Effector CD4-positive, alpha-beta T cell (primary cell): Measurements from ENCODE around the gene CDKL4.
"Not testable (repeated sequence)": the region's sequence is repeated elsewhere in the genome, so short reads cannot be mapped to it uniquely, and the experiment has no call there.

Experiments
- DNase-seq: peaks from one replicate; pipeline ENCODE4 v3.0.0-alpha.2; 2020

The CDKL4 gene

DNA sequence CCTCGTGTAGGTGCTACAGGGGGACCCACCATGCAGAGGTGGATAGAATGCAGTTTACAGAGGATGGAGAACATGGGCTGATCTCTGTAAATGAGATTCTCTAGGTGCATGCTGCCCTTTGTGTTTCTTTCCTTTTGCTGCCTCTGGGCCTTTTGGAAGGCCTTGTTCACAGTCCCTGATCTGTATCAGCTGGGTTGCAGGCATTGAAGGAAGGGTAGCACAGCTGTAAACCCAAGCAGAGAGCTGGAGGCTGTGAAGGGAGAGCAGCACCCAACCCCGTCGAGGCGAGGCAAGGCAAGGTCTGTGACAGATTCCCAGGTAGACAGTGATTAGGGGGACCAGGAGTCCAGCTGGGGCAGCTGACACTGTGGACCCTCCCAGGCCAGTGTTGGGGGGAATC, 66.8 kb downstream of the CDKL4 start:
- no peak for DNase-seq

DNA sequence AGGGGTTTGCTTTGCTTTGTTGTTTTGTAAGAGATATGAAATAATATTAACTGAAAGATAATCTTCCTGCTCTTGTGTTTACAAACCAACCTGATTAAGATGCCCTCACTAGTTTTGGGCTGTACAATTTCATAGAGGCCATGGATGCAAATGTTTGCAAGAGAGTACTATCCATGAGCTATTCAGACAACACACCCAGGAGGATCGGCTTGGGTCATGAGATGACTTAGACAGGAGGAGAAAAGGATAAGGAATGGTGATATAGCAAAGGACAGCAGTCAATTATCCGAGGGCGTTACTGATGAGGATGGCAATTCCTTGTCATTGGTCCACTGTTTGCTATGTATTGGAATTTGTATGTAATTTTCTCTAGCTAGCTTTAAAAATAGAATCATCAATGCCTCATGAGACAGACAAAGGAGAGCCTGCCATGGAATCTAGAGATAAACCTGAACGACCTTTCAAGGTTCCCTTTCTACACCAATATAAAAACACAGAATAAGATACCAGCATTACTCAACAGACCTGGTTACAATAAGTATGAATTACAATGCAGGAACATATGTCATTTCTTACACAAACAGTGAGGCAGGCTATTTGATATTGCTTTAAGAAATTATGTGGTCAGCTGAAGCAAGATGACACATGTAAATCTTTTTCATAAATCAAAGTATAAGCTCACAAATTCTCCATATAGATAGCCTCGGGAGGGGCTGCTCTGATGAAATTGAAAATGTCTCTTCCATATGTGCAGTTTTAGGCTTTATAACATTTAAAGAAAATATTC, 68.6 kb downstream of the CDKL4 start:
- no peak for DNase-seq

DNA sequence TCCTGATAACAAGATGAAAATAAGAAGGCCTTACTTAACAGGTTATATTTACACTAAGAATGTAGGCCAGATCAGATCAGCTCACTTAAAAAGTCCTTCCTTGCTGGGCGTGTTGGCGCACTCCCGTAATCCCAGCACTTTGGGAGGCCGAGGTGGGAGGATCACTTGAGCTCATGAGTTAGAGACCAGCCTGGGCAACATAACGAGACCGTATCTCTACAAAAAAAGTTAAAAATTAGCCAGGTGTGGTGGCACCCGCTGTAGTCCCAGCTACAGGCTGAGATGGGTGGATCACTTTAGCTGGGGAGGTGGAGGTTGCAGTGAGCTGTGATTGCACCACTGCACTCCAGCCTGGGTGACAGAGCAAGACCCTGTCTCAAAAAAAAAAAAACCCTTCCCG, 69.7 kb downstream of the CDKL4 start:
- no peak for DNase-seq

DNA sequence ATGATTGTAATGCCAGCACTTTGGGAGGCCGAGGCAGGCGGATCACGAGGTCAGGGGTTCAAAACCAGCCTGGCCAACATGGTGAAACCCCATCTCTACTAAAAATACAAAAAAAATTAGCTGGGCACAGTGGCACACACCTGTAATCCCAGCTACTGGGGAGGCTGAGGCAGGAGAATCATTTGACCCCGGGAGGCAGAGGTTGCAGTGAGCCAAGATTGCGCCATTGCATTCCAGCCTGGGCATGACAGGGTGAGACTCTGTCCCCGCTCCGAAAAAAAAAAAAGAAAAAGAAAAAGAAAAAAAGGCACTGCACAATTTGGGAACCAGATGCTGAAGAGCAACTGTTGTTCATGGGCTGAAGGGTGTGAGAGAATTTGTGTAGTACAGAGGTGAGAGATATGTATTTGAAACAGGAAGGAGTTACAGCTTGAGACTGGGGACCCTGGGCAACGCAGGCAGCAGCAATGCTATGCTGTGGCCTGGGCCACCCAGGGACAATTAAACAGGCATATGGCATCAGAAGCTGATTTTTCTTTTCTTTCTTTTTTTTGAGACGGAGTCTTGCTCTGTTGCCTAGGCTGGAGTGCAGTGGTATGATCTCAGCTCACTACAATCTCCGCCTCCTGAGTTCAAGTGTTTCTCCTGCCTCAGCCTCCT, 71.6 kb downstream of the CDKL4 start:
- DNase-seq, result not testable (repeated sequence)

DNA sequence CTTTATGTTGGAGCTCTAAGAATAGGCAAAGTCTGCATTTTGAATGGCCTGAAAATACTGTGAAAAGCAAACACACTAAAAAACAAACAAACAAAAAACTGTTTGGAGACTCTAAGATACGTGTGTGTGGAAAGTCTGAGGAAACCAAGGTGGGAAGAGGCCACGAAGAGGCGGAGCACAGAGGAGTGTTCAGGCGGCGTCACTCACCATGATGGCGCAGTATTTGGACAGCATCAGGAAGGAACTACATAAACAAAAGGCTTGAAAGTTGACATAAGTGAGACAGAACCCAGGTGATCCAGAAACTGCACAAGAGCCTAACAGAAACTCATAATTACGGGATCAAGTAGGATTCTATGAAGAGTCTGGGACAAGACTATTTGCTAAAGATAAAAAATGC, 72.1 kb downstream of the CDKL4 start:
- no peak for DNase-seq

DNA sequence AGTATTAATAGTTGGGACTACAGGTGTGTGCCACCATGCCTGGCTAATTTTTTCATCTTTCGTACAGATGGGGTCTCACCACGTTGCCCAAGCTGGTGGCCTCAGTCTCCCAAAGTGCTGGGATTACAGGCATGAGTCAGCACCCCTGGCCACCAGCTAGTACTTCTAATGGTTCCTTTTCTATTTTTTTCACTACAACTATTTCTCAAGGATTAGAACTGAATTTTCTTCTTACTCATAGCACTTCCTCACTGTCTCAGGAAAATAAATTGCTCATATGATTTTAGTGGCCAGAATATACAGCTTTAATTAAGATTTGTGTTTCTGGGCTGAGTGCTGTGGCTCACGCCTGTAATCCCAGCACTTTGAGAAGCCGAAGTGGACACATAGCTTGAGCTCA, 79.7 kb downstream of the CDKL4 start:
- no peak for DNase-seq

DNA sequence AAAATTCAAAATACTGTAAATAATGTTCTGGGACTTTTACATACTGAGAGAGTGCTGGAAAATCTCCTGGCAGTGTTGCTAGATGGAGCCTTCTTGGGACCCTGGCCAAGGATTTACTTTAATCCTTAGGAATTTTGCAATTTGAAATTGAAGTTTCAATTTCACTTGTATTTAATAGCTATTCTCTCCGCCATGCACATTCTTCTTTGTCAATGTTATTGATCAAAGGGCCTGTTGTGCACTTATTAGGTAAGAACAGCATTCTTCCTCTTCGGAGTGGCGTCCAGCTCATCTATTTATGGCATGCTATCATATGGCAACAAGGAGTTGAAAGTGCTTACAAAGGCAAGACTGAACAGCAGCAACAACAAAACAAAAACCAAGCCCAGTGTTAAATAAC, 82.8 kb downstream of the CDKL4 start:
- no peak for DNase-seq

DNA sequence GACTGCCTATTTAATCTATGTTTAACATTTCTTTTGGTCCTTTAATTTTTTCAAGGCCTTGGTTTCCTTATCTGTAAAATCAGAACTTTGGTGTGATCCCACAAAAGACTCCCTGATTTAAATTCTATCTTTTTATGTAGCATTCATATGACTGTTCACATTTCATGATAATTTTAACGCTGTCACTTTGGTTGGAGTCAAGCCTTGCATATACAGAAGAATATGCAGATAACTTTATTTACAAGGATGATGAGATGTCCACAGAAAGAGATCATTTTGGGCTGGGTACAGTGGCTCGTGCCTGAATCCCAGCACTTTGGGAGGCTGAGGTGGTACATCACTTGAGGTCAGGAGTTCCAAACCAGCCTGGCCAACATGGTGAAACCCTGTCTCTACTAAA, 84.5 kb downstream of the CDKL4 start:
- DNase-seq, result no peak

DNA sequence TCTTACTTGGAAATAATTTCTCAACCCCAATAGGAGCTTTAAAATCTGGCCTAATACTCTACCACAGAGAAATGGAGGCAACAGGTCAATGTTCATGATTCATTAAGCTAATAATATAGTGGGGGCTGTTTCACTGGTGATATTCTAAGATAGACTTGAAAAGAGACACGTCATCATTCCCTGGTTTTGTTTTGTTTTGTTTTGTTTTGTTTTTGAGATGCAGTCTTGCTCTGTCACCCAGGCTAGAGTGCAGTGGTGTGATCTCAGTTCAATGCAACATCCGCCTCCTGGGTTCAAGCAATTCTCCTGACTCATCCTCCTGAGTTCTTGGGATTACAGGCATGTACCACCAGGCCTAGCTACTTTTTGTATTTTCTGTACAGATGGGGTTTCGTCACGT, 85.4 kb downstream of the CDKL4 start:
- no peak for DNase-seq

DNA sequence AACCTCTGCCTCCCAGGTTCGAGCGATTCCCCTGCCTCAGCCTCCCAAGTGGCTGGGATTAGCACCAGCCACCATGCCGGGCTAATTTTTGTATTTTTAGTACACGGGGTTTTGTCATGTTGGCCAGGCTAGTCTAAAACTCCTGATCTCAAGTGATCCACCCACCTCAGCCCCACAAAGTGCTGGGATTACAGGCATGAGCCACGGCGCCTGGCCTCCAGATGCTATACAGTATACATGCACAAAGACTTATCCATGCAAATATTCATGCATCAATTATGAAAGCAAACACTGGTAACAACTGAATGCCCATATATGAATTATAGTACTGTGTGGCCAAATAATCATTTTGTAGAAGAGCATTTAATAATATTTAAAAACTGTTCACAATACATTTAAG, 86.9 kb downstream of the CDKL4 start:
- DNase-seq, result no peak

DNA sequence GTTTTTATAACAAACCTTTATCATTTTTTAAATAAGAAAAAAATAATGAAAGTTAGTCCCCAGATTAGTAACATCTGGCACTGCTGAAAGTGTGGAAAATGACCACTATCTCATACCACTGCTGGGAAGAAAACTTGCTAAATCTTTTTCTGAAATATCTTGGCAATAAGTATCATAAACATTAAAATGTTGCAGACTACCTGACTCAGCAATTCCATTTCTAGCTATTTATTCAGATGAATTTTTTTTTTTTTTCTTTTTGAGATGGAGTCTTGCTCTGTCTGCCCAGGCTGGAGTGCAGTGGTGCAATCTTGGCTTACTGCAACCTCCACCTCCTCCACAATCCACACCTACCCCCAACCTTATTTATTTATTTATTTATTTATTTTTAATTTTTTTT, 87.7 kb downstream of the CDKL4 start:
- no peak for DNase-seq

DNA sequence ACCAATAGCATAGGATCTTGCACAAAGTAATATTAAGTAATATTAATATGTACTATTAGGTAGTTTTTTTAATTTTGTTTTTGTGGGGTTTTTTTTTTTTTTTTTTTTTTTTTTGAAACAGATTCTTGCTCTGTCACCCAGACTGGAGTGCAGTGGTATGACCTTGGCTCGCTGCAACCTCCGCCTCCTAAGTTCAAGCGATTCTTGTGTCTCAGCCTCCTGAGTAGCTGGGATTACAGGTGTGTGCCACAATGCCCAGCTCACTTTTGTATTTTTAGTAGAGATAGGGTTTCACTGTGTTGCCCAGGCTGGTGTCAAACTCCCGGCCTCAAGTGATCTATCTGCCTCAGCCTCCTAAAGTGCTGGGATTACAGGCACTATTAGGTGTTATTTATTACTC, 88.2 kb downstream of the CDKL4 start:
- DNase-seq, result not testable (repeated sequence)

DNA sequence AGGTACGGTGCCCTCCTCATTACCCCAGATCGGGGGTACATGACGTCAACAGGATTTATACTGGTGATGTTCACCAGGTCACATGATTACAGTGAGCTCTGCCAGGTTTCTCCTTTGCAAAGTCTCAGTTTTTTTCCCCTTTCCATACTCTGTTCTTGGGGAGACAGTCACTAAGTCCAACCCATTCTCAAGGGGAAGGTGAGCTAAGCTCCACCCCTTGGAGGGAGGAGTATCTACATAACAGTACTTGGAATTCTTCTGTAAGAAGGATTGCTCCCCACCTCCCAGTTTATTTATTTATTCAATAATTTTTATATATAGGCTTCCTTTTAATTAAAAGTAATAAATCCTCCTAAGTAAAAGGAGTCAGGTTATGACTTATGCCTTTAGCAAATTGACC, 88.8 kb downstream of the CDKL4 start:
- DNase-seq, result no peak

DNA sequence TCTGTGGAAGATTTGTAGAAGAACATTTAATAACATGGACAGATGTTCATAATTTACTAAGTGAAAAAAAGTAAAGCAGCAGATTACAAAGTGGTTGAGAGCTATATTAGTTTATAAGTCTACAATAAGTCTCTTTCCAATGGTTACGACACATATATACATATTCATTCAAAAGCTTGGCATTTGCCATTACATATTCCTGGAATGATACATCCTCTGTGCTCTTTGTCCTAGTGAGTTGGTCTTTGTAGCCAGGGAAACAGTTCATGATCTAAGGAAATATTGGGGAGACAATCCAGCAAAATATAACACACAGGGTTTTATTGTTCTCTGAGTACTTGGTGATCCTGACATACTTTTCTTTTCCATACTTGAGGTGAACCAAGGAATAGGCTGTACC, 90.5 kb downstream of the CDKL4 start:
- DNase-seq, result no peak

DNA sequence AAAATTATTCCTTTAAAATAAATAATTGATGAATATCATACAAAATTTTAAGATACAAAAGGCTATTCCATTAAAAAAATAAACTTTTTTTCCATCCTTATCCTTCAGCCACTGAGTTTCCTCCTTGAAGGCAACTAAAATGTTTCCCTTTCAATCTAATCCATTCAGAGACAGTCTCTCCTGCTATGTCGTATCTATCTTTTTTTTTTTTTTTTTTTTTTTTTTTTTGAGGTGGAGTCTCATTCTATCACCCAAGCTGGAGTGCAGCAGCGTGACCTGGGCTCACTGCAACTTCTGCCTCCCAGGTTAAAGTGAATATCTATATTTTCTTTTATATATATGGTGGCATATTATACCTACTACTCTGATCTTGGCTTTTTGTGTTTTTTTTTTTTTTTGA, 91.3 kb downstream of the CDKL4 start:
- no peak for DNase-seq

DNA sequence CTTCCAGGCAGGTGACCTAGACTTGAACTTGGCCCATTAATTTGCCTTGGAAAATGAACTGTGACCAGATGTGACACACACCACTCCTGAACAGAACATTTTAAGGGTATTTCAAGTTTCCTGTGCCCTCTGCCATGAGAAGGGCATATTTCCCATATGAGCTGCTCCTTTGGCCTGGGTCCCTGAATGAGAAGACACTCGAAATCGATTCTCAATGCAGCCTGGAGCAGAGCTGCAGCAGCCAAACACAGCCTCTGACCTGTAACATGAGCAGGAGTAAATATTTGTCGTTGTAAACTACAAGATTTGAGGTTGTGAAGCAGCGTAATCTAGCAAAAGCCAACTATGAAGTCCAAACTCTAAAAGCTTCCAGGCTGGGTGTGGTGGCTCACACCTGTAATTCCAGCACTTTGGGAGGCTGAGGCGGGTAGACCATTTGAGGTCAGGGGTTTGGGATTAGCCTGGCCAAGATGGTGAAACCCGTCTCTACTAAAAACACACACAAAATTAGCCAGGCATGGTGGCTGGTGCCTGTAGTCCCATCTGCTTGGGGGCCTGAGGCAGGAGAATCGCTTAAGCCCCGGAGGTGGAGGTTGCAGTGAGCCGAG, 92.8 kb downstream of the CDKL4 start:
- no peak for DNase-seq

DNA sequence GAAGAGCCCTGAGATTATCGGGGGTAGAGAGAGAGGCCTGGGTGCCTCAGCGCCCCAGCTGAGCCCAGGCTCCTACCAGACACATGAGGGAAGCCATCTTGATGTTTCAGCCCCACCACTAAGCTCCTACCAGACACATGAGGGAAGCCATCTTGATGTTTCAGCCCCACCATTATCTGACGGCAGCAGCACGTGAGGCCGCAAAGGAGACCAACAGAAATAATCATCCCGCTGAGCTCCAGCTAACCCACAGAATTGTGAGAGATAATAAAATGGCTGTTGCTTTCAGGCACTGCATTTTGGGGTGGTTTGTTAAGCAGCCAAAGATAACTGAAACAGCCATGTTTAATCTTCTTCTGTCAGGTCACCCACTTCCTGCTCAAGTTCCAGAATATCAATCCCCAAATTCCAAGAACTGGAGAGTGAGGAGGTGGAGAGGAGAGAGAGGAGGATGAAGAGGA, 93.6 kb downstream of the CDKL4 start:
- no peak for DNase-seq

DNA sequence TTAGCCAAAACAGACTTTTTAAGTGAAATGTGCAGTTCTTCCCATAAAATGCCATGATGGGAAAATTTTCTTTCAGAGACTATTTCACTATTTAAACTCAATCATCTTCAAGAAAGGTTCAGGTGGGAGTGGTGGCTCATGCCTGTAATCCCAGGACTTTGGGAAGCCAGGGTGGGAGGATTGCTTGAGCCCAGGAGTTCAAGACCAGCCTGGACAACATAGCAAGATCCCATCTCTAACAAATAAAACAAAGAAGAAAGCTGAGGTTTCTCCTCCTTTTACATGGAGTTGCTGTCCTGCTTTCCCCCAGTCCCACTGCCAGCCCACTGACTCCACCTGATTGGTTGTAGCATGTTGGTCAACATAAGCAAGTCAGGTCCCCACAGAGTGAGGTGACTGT, 97.1 kb downstream of the CDKL4 start:
- no peak for DNase-seq

DNA sequence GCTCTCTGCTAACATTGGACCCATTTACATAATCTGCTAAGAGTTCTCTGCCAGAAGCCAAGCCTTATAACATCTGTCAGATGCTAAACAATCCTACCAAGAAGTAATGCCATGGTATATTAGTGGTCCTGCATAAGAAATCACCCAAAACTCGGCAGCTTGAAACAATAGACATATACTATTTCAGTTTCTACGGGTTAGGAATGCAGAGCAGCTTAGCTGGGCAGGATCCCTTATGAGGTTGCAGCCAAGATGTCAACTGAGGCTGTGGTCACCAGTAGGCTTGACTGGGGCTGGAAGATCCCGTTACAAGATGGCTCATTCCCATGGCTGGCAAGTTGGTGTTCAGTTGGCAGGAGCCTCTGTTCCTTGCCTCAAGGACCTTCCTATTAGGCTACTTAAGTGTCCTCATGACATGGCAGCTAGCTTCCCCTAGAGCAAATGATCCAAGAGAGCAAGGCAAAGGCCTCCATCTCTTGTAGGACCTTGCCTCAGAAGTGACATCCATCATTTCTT, 97.8 kb downstream of the CDKL4 start:
- no peak for DNase-seq

DNA sequence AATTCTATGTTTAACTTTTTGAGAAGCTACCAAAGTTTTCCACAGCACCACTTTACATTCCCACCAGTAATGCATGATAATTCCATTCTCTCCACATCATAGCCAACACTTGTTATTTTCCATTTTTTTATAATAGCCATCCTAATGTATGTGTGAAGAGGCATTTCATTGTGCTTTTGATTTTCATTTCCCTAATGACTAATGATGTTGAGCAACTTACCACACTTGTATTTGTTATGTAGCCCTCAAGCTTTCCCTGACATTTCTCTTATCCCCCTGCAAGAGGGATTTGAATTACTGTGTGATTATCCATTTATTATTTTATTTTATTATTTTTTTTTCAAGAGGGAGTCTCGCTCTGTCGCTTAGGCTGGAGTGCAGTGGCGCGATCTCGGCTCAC, 99.4 kb downstream of the CDKL4 start:
- no peak for DNase-seq

DNA sequence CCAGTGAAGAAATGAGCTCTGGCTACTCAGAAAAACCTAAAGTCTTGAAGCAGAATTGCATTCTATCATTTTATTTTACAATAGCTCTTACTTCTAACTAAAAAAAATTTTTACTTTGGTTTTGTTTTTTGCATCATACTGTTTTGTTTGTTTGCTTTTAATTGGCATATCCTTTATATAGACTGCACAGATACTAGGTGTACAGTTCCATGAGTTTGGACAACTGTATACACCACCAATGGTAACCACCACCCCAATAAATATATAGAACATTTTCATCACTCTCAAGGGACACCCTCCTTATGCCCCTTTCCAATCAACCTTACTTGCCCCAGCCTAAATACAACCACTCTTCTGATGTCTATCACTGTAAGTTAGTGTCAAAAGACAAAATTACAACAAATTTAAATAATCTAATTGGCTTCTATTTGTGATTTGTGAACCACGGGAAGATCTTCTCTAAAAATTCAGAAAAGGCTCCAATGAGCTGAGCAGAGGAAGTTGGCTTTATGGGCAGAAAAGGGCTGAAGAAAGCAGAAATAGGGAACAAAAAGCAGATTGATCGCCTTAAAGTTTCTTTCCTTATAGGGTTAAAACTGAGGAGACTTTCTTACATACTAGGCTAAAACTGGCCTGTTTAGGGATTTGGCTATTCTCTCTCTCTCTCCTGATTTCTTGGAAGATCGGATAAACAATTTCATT, 100.7 kb downstream of the CDKL4 start:
- DNase-seq, result no peak

DNA sequence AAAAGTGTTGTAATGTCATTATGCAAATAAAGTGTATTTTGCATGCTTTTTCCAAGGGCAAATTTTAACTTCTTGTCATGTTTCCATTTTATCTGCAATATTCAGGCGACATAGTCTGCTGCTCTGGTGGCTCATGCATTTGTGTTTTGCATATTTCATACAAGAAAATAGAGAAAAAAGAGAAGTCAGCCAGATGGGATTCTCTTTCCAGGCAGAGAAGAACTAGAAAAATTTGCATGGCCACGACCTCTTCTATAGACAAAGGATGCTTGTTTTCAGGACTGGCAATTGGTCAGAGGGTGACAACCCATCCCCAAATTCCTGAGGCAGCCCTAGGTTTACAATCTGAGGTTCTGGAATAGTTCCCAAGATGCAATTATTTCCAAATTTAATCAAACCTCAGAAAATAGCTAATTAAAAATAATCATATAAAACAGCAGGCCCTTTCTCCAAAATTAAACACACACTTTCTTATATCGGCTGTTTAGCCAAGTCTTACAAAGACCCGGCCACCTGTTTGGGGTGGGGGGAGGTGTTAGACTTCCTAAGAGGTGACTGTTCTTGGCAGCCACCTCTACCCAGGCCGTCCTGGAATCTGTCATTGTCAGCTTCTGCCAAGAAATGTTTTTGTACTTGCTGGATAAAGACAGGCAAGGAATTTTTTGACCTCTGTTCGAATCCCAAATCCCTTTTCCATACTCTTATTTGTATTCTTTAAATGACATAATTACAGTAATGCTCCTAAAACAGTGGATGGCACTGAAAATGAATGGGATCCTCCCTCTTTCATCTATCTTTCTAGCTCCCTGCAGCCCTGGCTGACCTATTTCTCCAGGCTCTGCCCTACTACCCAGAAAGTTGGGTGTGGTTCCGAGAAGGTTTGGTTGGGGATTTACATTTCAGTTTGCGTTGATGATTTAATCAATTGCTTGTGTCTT, 102.2 kb downstream of the CDKL4 start:
- DNase-seq, result no peak
